ENCODE measurements around the gene KCNN3.

Gene KCNN3

DNA sequence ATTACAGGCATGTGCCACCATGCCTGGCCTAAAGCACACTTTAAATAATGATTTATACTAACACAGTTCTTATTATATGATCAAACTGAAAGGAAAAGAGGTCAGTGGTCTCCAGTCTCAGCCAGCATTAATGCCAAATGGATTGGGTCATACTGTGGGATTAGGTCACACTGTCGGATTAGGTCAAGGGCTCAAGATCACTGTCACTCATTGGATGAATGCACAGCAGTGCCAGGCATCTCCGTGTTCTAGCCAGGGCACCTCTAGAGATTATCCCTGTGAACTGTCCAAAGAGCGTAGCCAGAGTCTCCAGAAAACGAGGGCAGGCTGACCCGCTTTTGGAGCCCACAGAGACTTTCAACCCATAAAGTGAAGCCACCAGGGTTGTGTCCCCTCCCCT lies 70.9 kb downstream of the KCNN3 start:
- Histone ChIP-seq H3K36me3 (ENCODE audit: control insufficient read depth, insufficient read depth, low read length) (no peaks in the 10 kb centered on the region), H2AFZ (no peak overlapping the region), H3K9ac (no peak overlapping the region), H3K4me2 (ENCODE audit: low read length) (no peak overlapping the region), H3K79me2 (no peaks in the 10 kb centered on the region), H3K27me3 (ENCODE audit: control insufficient read depth, insufficient read depth, low read length) (no peaks in the 10 kb centered on the region), H3K27ac (no peak overlapping the region), H3K4me3 (ENCODE audit: low read depth, low read length) (no peak overlapping the region), H3K4me1 (no peaks in the 10 kb centered on the region), H3K9me3 (ENCODE audit: control insufficient read depth, low read length) (no peaks in the 10 kb centered on the region)
- TF ChIP-seq, protein P1, sequence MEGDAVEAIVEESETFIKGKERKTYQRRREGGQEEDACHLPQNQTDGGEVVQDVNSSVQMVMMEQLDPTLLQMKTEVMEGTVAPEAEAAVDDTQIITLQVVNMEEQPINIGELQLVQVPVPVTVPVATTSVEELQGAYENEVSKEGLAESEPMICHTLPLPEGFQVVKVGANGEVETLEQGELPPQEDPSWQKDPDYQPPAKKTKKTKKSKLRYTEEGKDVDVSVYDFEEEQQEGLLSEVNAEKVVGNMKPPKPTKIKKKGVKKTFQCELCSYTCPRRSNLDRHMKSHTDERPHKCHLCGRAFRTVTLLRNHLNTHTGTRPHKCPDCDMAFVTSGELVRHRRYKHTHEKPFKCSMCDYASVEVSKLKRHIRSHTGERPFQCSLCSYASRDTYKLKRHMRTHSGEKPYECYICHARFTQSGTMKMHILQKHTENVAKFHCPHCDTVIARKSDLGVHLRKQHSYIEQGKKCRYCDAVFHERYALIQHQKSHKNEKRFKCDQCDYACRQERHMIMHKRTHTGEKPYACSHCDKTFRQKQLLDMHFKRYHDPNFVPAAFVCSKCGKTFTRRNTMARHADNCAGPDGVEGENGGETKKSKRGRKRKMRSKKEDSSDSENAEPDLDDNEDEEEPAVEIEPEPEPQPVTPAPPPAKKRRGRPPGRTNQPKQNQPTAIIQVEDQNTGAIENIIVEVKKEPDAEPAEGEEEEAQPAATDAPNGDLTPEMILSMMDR (IDR thresholded peaks at IDR 0.05), result no peak

GRCh38 chr1:154798645-154799044 lies 71.4 kb downstream of the KCNN3 start:
- no peak overlapping the region for H2AFZ ChIP-seq
- no peaks in the 10 kb centered on the region for H3K9me3 ChIP-seq (ENCODE audit: control insufficient read depth, low read length)
- TF ChIP-seq, protein P1 (IDR thresholded peaks at IDR 0.05), result no peak
- no peaks in the 10 kb centered on the region for H3K36me3 ChIP-seq (ENCODE audit: control insufficient read depth, insufficient read depth, low read length)
- no peaks in the 10 kb centered on the region for H3K4me1 ChIP-seq
- no peak overlapping the region for H3K27ac ChIP-seq
- no peak overlapping the region for H3K4me3 ChIP-seq (ENCODE audit: low read depth, low read length)
- no peak overlapping the region for H3K4me2 ChIP-seq (ENCODE audit: low read length)
- no peaks in the 10 kb centered on the region for H3K79me2 ChIP-seq
- H3K9ac ChIP-seq, result no peak overlapping the region
- no peaks in the 10 kb centered on the region for H3K27me3 ChIP-seq (ENCODE audit: control insufficient read depth, insufficient read depth, low read length)

DNA sequence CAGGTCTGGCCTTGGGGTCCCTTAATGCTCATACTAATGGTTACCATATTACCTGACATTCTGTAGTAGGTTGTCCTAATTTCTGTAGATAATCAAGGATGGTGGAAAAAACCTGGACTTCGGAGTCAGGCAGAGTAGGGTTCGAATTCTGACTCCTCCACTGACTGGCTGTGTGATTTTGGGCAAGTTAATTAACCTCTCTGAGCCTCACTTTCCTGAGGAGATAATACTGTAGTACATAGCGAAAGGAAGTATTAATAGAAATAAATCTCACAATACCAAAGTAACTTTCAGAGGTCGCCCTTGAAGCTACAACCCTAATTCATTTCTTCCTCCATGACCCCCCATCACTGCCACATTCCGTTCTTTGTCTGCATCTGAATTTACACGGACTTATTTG lies 72.9 kb downstream of the KCNN3 start:
- no peak overlapping the region for H3K4me3 ChIP-seq (ENCODE audit: low read depth, low read length)
- no peaks in the 10 kb centered on the region for H3K9me3 ChIP-seq (ENCODE audit: control insufficient read depth, low read length)
- no peaks in the 10 kb centered on the region for H3K79me2 ChIP-seq
- H3K4me1 ChIP-seq, result no peaks in the 10 kb centered on the region
- no peaks in the 10 kb centered on the region for H3K36me3 ChIP-seq (ENCODE audit: control insufficient read depth, insufficient read depth, low read length)
- H3K9ac ChIP-seq, result no peak overlapping the region
- no peak overlapping the region for H3K4me2 ChIP-seq (ENCODE audit: low read length)
- TF ChIP-seq, protein P1 (IDR thresholded peaks at IDR 0.05), result no peak
- H3K27me3 ChIP-seq (ENCODE audit: control insufficient read depth, insufficient read depth, low read length), result no peaks in the 10 kb centered on the region
- H3K27ac ChIP-seq, result no peak overlapping the region
- no peak overlapping the region for H2AFZ ChIP-seq

GRCh38 chr1:154796303-154796892 lies 73.7 kb downstream of the KCNN3 start:
- no peak overlapping the region for H2AFZ ChIP-seq
- no peaks in the 10 kb centered on the region for H3K27me3 ChIP-seq (ENCODE audit: control insufficient read depth, insufficient read depth, low read length)
- no peaks in the 10 kb centered on the region for H3K9me3 ChIP-seq (ENCODE audit: control insufficient read depth, low read length)
- TF ChIP-seq, protein P1 (IDR thresholded peaks at IDR 0.05), result no peak
- H3K4me3 ChIP-seq (ENCODE audit: low read depth, low read length), result no peak overlapping the region
- H3K27ac ChIP-seq, result no peak overlapping the region
- H3K36me3 ChIP-seq (ENCODE audit: control insufficient read depth, insufficient read depth, low read length), result no peaks in the 10 kb centered on the region
- no peak overlapping the region for H3K4me2 ChIP-seq (ENCODE audit: low read length)
- H3K79me2 ChIP-seq, result no peaks in the 10 kb centered on the region
- H3K9ac ChIP-seq, result no peak overlapping the region
- no peaks in the 10 kb centered on the region for H3K4me1 ChIP-seq

- Histone ChIP-seq H3K4me3 (ENCODE audit: low read depth, low read length) (no peak overlapping the region), H3K36me3 (ENCODE audit: control insufficient read depth, insufficient read depth, low read length) (no peaks in the 10 kb centered on the region), H3K9me3 (ENCODE audit: control insufficient read depth, low read length) (no peaks in the 10 kb centered on the region), H3K27ac (no peak overlapping the region), H3K79me2 (no peaks in the 10 kb centered on the region), H3K27me3 (ENCODE audit: control insufficient read depth, insufficient read depth, low read length) (no peaks in the 10 kb centered on the region), H3K4me2 (ENCODE audit: low read length) (no peak overlapping the region), H3K4me1 (no peaks in the 10 kb centered on the region), H3K9ac (no peak overlapping the region), H2AFZ (no peak overlapping the region)
- TF ChIP-seq, protein P1 (IDR thresholded peaks at IDR 0.05), result no peak
Measured at GRCh38 chr1:154794608-154795007, 75.5 kb downstream of the KCNN3 start.
